Measurements from ENCODE around the gene NOS3. TPM values are rescaled to one million over a fixed set of nuclear protein-coding genes. Genes with fewer than 3 reads are reported as not detected.

NOS3 gene
- polyA plus RNA-seq, 1 of the 3 experiments (the other 2 are of a cell fraction) = 0.41 TPM

DNA sequence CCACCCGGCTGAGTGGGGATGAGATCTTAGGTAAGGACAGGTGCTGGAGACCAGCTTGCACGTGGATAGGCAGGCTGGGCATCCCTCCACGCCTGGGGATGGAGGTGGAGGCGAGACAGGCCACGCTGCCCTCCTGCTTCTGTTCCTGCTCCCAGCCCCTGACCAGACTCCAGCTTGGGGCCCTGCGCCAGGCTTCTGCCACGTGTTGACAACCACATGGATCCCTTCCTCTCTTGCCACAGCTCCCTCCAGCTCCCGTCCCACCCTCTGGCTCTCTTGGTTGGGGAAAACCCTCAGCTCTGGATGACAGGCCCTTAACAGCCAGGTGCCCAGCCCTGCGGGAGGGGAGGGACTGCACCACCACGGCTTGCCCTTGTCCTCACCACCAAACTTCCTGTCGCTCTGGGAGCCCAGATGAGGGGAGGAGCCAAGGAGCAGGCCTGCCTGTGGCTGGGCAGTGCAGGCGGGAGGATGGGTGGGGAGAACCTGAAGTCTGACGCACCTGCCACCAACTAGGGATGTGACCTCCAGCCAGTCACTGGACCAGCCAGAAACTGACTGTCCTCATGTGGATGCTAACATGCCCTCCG lies 48.7 kb upstream of the NOS3 start:
- H3K79me2 ChIP-seq (ENCODE audit: insufficient read depth) = no peaks in the 10 kb centered on the region
- no peaks in the 10 kb centered on the region for H3K9me3 ChIP-seq
- no peaks in the 10 kb centered on the region for H4K20me1 ChIP-seq (ENCODE audit: insufficient read depth)
- H3F3A ChIP-seq (replicated peaks; ENCODE audit: insufficient read depth) = no peaks in the 10 kb centered on the region
- ChIA-PET CTCF (interaction anchor here (0.7 to 3.4 kb wide), 11 partner anchors 8 to 76 kb away, joined by 3 to 26 read pairs (median 6); no protein-coding TSS in a partner anchor), POLR2A (interaction anchor here (0.6 to 2.0 kb wide), 4 partner anchors 11 to 72 kb away, joined by 3 to 7 read pairs (median 5); no protein-coding TSS in a partner anchor)
- peak overlapping the region in 1 of 2 experiments; percentile 82; a peak in 2 of 4 replicates for H3K27ac ChIP-seq (ENCODE audit: low read depth in 2 of 2, low read length in 1 of 2)
- 55% methylated on average over 14 of the region's 14 CpGs for WGBS (ENCODE audit: low lambda C conversion rate)
- H3K27me3 ChIP-seq (ENCODE audit: insufficient read depth) = 0 out of 2 replicates have a peak, but pooled peaks cover 11% of the 10 kb centered on the region
- H3K36me3 ChIP-seq (replicated peaks in 1 of 2; ENCODE audit: control insufficient read depth in 1 of 2, insufficient read depth in 2 of 2, low read length in 1 of 2) = no peaks in the 10 kb centered on the region
- no peak overlapping the region for H2AFZ ChIP-seq (ENCODE audit: low read depth)
- no peaks in the 10 kb centered on the region for H3K9me2 ChIP-seq
- peak; percentile 71 for DNase-seq
- no peak overlapping the region for H3K4me2 ChIP-seq
- H3K4me1 ChIP-seq (ENCODE audit: control insufficient read depth in 1 of 2, insufficient read depth in 2 of 2, low read depth in 1 of 2, low read length in 1 of 2) = peaks cover 0 to 84% of the 10 kb centered on the region in 2 experiments; a peak in 2 of 4 replicates
- TF ChIP-seq SMC3 (IDR thresholded peaks at IDR 0.05; ENCODE audit: low read depth, low read length) (peak; percentile 8; the same call in 1 of the 2 replicates), TCF12 (IDR thresholded peaks at IDR 0.05) (no peak), EP300 (IDR thresholded peaks at IDR 0.05; ENCODE audit: borderline replicate concordance in 1 of 2, low read depth in 1 of 2, low read length in 1 of 2) (0 out of 4 replicates have a peak, but pooled peaks of 1 of the 2 experiments have one; percentile 17), RXRA (IDR thresholded peaks at IDR 0.05; ENCODE audit: borderline replicate concordance, low read depth) (no peak), FOXJ3 (CRISPR knock-in tag; IDR thresholded peaks at IDR 0.05) (peak; percentile 49; the same call in 1 of the 2 replicates), MXI1 (IDR thresholded peaks at IDR 0.05; ENCODE audit: low read depth, low read length) (peak; percentile 98), RCOR1 (IDR thresholded peaks at IDR 0.05; ENCODE audit: low read length) (0 out of 2 replicates have a peak, but pooled peaks have one; percentile 11), GATA2 (CRISPR knock-in tag; IDR thresholded peaks at IDR 0.05) (no peak)
- TF ChIP-seq, protein P1, sequence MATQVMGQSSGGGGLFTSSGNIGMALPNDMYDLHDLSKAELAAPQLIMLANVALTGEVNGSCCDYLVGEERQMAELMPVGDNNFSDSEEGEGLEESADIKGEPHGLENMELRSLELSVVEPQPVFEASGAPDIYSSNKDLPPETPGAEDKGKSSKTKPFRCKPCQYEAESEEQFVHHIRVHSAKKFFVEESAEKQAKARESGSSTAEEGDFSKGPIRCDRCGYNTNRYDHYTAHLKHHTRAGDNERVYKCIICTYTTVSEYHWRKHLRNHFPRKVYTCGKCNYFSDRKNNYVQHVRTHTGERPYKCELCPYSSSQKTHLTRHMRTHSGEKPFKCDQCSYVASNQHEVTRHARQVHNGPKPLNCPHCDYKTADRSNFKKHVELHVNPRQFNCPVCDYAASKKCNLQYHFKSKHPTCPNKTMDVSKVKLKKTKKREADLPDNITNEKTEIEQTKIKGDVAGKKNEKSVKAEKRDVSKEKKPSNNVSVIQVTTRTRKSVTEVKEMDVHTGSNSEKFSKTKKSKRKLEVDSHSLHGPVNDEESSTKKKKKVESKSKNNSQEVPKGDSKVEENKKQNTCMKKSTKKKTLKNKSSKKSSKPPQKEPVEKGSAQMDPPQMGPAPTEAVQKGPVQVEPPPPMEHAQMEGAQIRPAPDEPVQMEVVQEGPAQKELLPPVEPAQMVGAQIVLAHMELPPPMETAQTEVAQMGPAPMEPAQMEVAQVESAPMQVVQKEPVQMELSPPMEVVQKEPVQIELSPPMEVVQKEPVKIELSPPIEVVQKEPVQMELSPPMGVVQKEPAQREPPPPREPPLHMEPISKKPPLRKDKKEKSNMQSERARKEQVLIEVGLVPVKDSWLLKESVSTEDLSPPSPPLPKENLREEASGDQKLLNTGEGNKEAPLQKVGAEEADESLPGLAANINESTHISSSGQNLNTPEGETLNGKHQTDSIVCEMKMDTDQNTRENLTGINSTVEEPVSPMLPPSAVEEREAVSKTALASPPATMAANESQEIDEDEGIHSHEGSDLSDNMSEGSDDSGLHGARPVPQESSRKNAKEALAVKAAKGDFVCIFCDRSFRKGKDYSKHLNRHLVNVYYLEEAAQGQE (IDR thresholded peaks at IDR 0.05; ENCODE audit: low read depth, low read length) = no peak
- H3K4me3 ChIP-seq (ENCODE audit: low read depth in 2 of 2, low read length in 1 of 2) = no peak overlapping the region
- no peak overlapping the region for H3K9ac ChIP-seq

DNA sequence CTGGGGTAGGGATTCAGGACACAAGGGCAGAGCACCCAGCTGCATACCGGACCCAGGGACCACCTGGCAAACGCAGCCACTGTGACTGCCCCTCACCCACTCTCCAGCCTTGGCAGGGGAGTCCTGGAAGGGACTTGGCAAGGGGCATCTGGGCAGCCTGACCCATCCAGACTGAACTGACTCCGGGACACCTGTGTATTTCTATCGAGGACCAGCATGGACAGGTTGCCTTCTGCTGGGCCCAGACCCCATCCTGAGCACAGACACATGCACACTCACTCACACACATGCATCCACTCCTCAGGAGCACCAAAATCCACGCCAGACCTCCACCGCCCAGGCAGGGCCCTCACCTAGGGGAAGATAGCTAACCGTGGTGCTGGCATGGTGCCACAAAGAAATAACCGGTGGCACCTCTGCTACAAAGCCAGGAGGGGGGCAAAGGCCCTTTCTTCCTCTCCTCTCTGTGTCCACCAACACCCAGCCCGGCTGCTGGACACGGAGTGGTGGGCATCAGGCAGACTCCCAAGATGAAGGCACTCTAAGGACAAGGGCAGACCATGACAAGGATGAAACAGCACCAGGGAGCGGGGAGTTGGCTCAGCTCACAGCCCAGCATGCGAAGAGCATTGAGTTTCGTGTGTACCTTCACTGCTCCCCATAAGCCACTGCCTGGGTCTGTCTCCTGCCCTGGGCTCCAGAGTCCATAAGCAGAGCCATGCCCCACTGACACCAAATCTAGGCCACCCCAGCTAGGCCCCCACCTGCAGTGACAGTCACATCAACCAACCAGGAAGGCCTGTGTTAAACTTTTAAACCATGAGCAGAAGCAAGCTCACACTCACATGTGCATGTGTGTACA lies 48.0 kb upstream of the NOS3 start:
- WGBS (ENCODE audit: low lambda C conversion rate) = 58% methylated on average over 6 of the region's 13 CpGs
- Histone ChIP-seq H3K79me2 (ENCODE audit: insufficient read depth) (no peaks in the 10 kb centered on the region), H3K4me2 (no peak overlapping the region), H2AFZ (ENCODE audit: low read depth) (no peak overlapping the region), H3F3A (replicated peaks; ENCODE audit: insufficient read depth) (no peaks in the 10 kb centered on the region), H3K27ac (ENCODE audit: low read depth in 2 of 2, low read length in 1 of 2) (peak overlapping the region in 1 of 2 experiments; percentile 82; a peak in 2 of 4 replicates), H3K9ac (no peak overlapping the region), H3K9me3 (no peaks in the 10 kb centered on the region), H3K27me3 (ENCODE audit: insufficient read depth) (0 out of 2 replicates have a peak, but pooled peaks cover 11% of the 10 kb centered on the region), H3K4me1 (ENCODE audit: control insufficient read depth in 1 of 2, insufficient read depth in 2 of 2, low read depth in 1 of 2, low read length in 1 of 2) (peaks cover 0 to 87% of the 10 kb centered on the region in 2 experiments; a peak in 2 of 4 replicates), H4K20me1 (ENCODE audit: insufficient read depth) (no peaks in the 10 kb centered on the region), H3K36me3 (replicated peaks in 1 of 2; ENCODE audit: control insufficient read depth in 1 of 2, insufficient read depth in 2 of 2, low read length in 1 of 2) (no peaks in the 10 kb centered on the region), H3K9me2 (no peaks in the 10 kb centered on the region), H3K4me3 (ENCODE audit: low read depth in 2 of 2, low read length in 1 of 2) (no peak overlapping the region)
- POLR2A ChIA-PET = interaction anchor here (0.6 to 2.0 kb wide), 5 partner anchors 8 to 71 kb away, joined by 3 to 7 read pairs (median 3); no protein-coding TSS in a partner anchor
- no peak for DNase-seq
- CTCF ChIA-PET = interaction anchor here (0.7 to 5.3 kb wide), 13 partner anchors 9 to 76 kb away, joined by 3 to 30 read pairs (median 6); no protein-coding TSS in a partner anchor
- TF ChIP-seq, protein P2, sequence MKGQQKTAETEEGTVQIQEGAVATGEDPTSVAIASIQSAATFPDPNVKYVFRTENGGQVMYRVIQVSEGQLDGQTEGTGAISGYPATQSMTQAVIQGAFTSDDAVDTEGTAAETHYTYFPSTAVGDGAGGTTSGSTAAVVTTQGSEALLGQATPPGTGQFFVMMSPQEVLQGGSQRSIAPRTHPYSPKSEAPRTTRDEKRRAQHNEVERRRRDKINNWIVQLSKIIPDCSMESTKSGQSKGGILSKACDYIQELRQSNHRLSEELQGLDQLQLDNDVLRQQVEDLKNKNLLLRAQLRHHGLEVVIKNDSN (IDR thresholded peaks at IDR 0.05; ENCODE audit: borderline replicate concordance, low read depth) = no peak
- TF ChIP-seq, protein P3, sequence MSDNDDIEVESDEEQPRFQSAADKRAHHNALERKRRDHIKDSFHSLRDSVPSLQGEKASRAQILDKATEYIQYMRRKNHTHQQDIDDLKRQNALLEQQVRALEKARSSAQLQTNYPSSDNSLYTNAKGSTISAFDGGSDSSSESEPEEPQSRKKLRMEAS (IDR thresholded peaks at IDR 0.05; ENCODE audit: low read depth) = no peak
- TF ChIP-seq NFIC (IDR thresholded peaks at IDR 0.05; ENCODE audit: borderline replicate concordance) = no peak
- TF ChIP-seq GATA2 (CRISPR knock-in tag; IDR thresholded peaks at IDR 0.05) = no peak
- no peak for TF ChIP-seq TCF12 (IDR thresholded peaks at IDR 0.05)
- no peak for TF ChIP-seq EP300 (IDR thresholded peaks at IDR 0.05; ENCODE audit: borderline replicate concordance in 1 of 2, low read depth in 1 of 2, low read length in 1 of 2)
